ENCODE results near the gene SGPL1.

GRCh38 chr10:70773965-70774809, 41.6 kb upstream of the SGPL1 start:
- TF ChIP-seq POLR2AphosphoS5 (IDR thresholded peaks at IDR 0.05): no peak
- no peak for TF ChIP-seq POLR2A (IDR thresholded peaks at IDR 0.05; ENCODE audit: low read depth)

All from esophagus muscularis mucosa (tissue), 2 donors.